ENCODE data around the gene ZNF519.
"Not testable (repeated sequence)": the region's sequence is repeated elsewhere in the genome, so short reads cannot be mapped to it uniquely, and the experiment has no call there.

DNA sequence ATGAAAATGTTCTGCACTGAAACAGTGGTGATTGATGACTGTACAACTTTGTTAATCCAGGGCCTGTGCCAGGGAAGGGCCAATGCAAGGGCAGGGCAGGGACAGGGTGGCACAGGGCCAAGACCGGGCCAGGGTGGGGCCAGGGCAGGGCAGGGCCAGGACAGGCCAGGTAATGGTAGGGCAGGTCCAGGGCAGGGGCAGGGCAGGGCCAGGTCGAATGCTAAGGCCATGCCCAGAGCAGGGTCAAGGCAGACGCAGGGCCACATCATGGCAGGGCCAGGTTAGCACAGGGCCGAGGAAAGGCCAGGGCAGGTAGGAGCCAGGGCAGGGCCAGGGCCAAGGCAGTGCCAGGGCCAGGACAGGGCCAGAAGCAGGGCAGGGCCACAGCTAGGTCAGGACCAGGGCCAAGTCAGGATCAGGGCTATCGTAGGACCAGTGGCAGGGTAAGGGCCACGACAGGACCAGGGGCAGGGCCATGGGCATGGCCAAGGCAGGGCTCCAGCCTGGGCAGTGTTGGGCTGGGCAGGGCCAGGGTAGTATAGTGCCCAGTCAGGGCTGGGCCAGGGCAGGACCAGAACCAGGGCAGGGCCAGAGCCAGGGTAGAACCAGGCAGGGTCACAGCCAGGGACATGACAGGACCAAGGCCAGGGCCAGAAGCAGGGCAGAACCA lies 38.3 kb upstream of the ZNF519 start:
- TF ChIP-seq, protein P1, sequence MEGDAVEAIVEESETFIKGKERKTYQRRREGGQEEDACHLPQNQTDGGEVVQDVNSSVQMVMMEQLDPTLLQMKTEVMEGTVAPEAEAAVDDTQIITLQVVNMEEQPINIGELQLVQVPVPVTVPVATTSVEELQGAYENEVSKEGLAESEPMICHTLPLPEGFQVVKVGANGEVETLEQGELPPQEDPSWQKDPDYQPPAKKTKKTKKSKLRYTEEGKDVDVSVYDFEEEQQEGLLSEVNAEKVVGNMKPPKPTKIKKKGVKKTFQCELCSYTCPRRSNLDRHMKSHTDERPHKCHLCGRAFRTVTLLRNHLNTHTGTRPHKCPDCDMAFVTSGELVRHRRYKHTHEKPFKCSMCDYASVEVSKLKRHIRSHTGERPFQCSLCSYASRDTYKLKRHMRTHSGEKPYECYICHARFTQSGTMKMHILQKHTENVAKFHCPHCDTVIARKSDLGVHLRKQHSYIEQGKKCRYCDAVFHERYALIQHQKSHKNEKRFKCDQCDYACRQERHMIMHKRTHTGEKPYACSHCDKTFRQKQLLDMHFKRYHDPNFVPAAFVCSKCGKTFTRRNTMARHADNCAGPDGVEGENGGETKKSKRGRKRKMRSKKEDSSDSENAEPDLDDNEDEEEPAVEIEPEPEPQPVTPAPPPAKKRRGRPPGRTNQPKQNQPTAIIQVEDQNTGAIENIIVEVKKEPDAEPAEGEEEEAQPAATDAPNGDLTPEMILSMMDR (IDR thresholded peaks at IDR 0.05) = not testable (repeated sequence)
- not testable (repeated sequence) for TF ChIP-seq POLR2AphosphoS5 (IDR thresholded peaks at IDR 0.05)
